ENCODE results near the gene TIMM22. TPM values are rescaled to one million over a fixed set of nuclear protein-coding genes. Genes with fewer than 3 reads are reported as not detected.
A peak's percentile ranks its signal among the peaks of the same experiment; 100 is the strongest.

TIMM22 gene
- total and polyA plus RNA-seq, 2 of the 13 experiments (the other 11 are each of a cell fraction or from before 2014, with no cell fraction given) = 6.2 to 15.5 TPM

GRCh38 chr17:979539-980405, 17.2 kb upstream of the TIMM22 start, which contains the start of gene NXN (continued):
- peak; percentile 19 to 45; a peak in 1 of 4 replicates for TF ChIP-seq HMGXB4 (CRISPR knock-in tag; IDR thresholded peaks at IDR 0.05; ENCODE audit: borderline replicate concordance in 1 of 2, low read depth in 1 of 2)
- TF ChIP-seq STAT6 (CRISPR knock-in tag; IDR thresholded peaks at IDR 0.05; ENCODE audit: borderline replicate concordance) = no peak
- no peak for TF ChIP-seq NRL (CRISPR knock-in tag; IDR thresholded peaks at IDR 0.05; ENCODE audit: borderline replicate concordance)
- no peak for TF ChIP-seq ZSCAN29 (CRISPR knock-in tag; conservative IDR thresholded peaks at IDR 0.05)
- no peak for TF ChIP-seq U2AF1 (optimal IDR thresholded peaks at IDR 0.05; ENCODE audit: low read depth, low read length)
- no peak for TF ChIP-seq ATF3 (CRISPR knock-in tag; IDR thresholded peaks at IDR 0.05)
- no peak for TF ChIP-seq THRA (CRISPR knock-in tag; IDR thresholded peaks at IDR 0.05; ENCODE audit: borderline replicate concordance)
- no peak for TF ChIP-seq CAMTA2 (CRISPR knock-in tag; IDR thresholded peaks at IDR 0.05; ENCODE audit: borderline replicate concordance)
- TF ChIP-seq THAP8 (CRISPR knock-in tag; IDR thresholded peaks at IDR 0.05; ENCODE audit: borderline replicate concordance) = no peak
- 0 out of 2 replicates have a peak, but pooled peaks have one; percentile 64 for TF ChIP-seq ZNF275 (CRISPR knock-in tag; IDR thresholded peaks at IDR 0.05; ENCODE audit: borderline replicate concordance)
- TF ChIP-seq ZNF710 (CRISPR knock-in tag; IDR thresholded peaks at IDR 0.05; ENCODE audit: borderline replicate concordance) = no peak
